ENCODE results near the gene LBX2. TPM values are rescaled to one million over a fixed set of nuclear protein-coding genes. Genes with fewer than 3 reads are reported as not detected.

LBX2 gene
- total and polyA plus RNA-seq, 9 of the 15 experiments (the other 6 are each of a cell fraction or from before 2014, with no cell fraction given) = 0.39 to 6.2 (median 1.8) TPM; not detected in 1

GRCh38 chr2:74502147-74502719, 2.8 kb upstream of the LBX2 start (continued):
- peak in 1 of 2 experiments; percentile 34; a peak in 2 of 4 replicates for TF ChIP-seq MNT (conservative IDR thresholded peaks at IDR 0.05)
- TF ChIP-seq EGR1 (conservative IDR thresholded peaks at IDR 0.05) = peak; percentile 94
- peak; percentile 51; the same call in 1 of the 2 replicates for TF ChIP-seq ZBTB7A (IDR thresholded peaks at IDR 0.05; ENCODE audit: borderline replicate concordance, control insufficient read depth, low read depth, low read length)
- peak; percentile 81 for TF ChIP-seq NR2C1 (IDR thresholded peaks at IDR 0.05)
- peak; percentile 87 for TF ChIP-seq NR2C1 (tag; IDR thresholded peaks at IDR 0.05)
- no peak for TF ChIP-seq DNMT1 (IDR thresholded peaks at IDR 0.05)
- no peak for TF ChIP-seq L3MBTL2 (IDR thresholded peaks at IDR 0.05)
- no peak for TF ChIP-seq RUNX1 (IDR thresholded peaks at IDR 0.05; ENCODE audit: low read depth)
- no peak for TF ChIP-seq STAT5A (IDR thresholded peaks at IDR 0.05; ENCODE audit: borderline replicate concordance, low read length)
- TF ChIP-seq MLLT1 (IDR thresholded peaks at IDR 0.05) = no peak
- no peak for TF ChIP-seq ELK1 (CRISPR knock-in tag; IDR thresholded peaks at IDR 0.05)
- no peak; the same call in 1 of the 2 replicates for TF ChIP-seq ZNF395 (CRISPR knock-in tag; IDR thresholded peaks at IDR 0.05)
- TF ChIP-seq XRCC5 (IDR thresholded peaks at IDR 0.05; ENCODE audit: low read depth, low read length) = no peak
- peak; percentile 62; the same call in 1 of the 2 replicates for TF ChIP-seq DPF2 (IDR thresholded peaks at IDR 0.05)
- TF ChIP-seq ZBTB33 (CRISPR knock-in tag; IDR thresholded peaks at IDR 0.05) = no peak
- TF ChIP-seq CBX3 (IDR thresholded peaks at IDR 0.05; ENCODE audit: borderline replicate concordance in 1 of 2, low read length in 2 of 2) = no peak
- TF ChIP-seq PTTG1 (tag; IDR thresholded peaks at IDR 0.05; ENCODE audit: low read depth) = no peak
- no peak for TF ChIP-seq GMEB1 (CRISPR knock-in tag; IDR thresholded peaks at IDR 0.05)
- TF ChIP-seq ZNF124 (CRISPR knock-in tag; IDR thresholded peaks at IDR 0.05) = no peak
- no peak for TF ChIP-seq ZBTB1 (CRISPR knock-in tag; IDR thresholded peaks at IDR 0.05; ENCODE audit: borderline replicate concordance, low read depth)

Measured in K562 (cell line).